Measurements from ENCODE around the gene NECTIN1. TPM values are rescaled to one million over a fixed set of nuclear protein-coding genes. Genes with fewer than 3 reads are reported as not detected.

The NECTIN1 gene
- total RNA-seq, 2 experiments from 2014 or later, result 5.8 to 14.3 TPM

DNA sequence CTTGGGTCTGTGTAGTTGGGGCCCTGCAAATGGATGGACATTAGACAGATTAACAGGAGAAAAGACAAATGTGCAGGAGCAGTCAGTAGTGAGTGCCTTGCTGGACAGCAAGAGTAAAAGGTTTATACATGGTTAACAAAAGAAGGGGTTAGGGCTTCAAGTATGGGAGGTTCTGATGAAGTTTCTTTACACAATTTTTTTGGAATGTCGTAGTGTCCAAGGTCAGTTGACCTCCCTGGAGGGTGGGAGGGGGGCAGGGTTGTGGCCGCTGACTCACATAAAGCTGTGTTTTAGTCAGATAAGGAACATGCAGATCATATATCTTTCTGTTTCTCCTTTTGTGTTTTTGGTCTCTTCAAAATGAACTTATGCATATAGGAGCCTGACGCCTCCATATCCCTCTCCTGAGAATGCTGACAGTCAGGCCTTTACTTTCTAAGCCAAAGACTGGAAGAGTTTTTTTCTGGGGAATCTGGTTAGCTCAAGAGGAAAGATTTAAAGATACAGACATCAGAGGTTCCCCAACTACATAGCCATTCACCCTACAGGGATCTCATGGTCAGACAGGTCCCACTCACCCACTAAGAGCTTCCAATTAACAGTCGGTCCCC, 134.3 kb downstream of the NECTIN1 start:
- Histone ChIP-seq H3K9me2 (ENCODE audit: insufficient read depth, low read length) (no peaks in the 10 kb centered on the region), H3K4me2 (ENCODE audit: low read length) (no peak overlapping the region), H3K4me3 (ENCODE audit: low read depth, low read length, poor library complexity, severe bottlenecking) (no peak overlapping the region), H3K9me3 (ENCODE audit: low read length) (no peaks in the 10 kb centered on the region), H3K36me3 (ENCODE audit: insufficient read depth, low read length) (no peaks in the 10 kb centered on the region), H3K4me1 (ENCODE audit: insufficient read depth, low read length, poor library complexity, severe bottlenecking) (no peaks in the 10 kb centered on the region), H4K20me1 (ENCODE audit: insufficient read depth, low read length) (no peaks in the 10 kb centered on the region), H3K27ac (ENCODE audit: low read depth, low read length, poor library complexity, severe bottlenecking) (no peak overlapping the region), H3K79me2 (ENCODE audit: insufficient read depth, low read depth, low read length) (no peaks in the 10 kb centered on the region), H2AFZ (ENCODE audit: low read length) (no peak overlapping the region)
- no peak for TF ChIP-seq CTCF (conservative IDR thresholded peaks at IDR 0.05; ENCODE audit: low read length)
- intact Hi-C loops (cut with micrococcal nuclease; ENCODE audit: unreplicated experiment), result no loop called here
- CTCF ChIA-PET (ENCODE audit: unreplicated experiment), result no interaction called here
- POLR2A ChIA-PET, result no interaction called here
- no TSS peak for BruUV-seq (replicated peaks)
- DNase-seq (ENCODE audit: low spot score), result no peak

- ChIA-PET CTCF (ENCODE audit: unreplicated experiment) (no interaction called here), POLR2A (no interaction called here)
- no peak overlapping the region for H2AFZ ChIP-seq (ENCODE audit: low read length)
- no peak overlapping the region for H3K4me3 ChIP-seq (ENCODE audit: low read depth, low read length, poor library complexity, severe bottlenecking)
- H3K9me2 ChIP-seq (ENCODE audit: insufficient read depth, low read length), result no peaks in the 10 kb centered on the region
- H3K79me2 ChIP-seq (ENCODE audit: insufficient read depth, low read depth, low read length), result no peaks in the 10 kb centered on the region
- no peaks in the 10 kb centered on the region for H3K9me3 ChIP-seq (ENCODE audit: low read length)
- BruUV-seq (replicated peaks), result no TSS peak
- TF ChIP-seq CTCF (conservative IDR thresholded peaks at IDR 0.05; ENCODE audit: low read length) (no peak), EZH2phosphoT487 (IDR thresholded peaks at IDR 0.05; ENCODE audit: borderline replicate concordance, low read depth, low read length) (no peak)
- intact Hi-C loops (cut with micrococcal nuclease; ENCODE audit: unreplicated experiment), result no loop called here
- H4K20me1 ChIP-seq (ENCODE audit: insufficient read depth, low read length), result no peaks in the 10 kb centered on the region
- DNase-seq (ENCODE audit: low spot score), result no peak
- H3K36me3 ChIP-seq (ENCODE audit: insufficient read depth, low read length), result no peaks in the 10 kb centered on the region
- no peak overlapping the region for H3K27ac ChIP-seq (ENCODE audit: low read depth, low read length, poor library complexity, severe bottlenecking)
- H3K4me2 ChIP-seq (ENCODE audit: low read length), result no peak overlapping the region
- no peaks in the 10 kb centered on the region for H3K4me1 ChIP-seq (ENCODE audit: insufficient read depth, low read length, poor library complexity, severe bottlenecking)
These were observed 135.7 kb downstream of the NECTIN1 start for GRCh38 chr11:119593346-119593745.

DNA sequence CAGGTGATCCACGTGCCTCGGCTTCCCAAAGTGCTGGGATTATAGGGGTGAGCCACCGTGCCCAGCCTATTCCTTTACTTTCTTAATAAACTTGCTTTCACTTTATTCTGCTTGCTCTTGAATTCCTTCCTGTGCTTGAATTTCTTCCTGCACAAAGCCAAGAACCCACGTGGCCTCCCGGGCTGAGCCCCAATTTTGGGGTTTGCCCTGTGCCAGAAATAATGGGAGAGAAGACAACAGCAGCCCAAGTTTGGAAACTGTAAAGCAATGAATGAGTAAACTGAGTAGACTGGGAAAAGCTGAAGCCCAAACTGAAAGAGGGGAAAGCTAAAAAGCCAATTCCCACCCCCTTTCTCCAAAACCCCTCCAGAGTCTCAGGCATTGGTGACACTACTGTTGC, 136.4 kb downstream of the NECTIN1 start:
- Histone ChIP-seq H3K4me1 (ENCODE audit: insufficient read depth, low read length, poor library complexity, severe bottlenecking) (no peaks in the 10 kb centered on the region), H3K27ac (ENCODE audit: low read depth, low read length, poor library complexity, severe bottlenecking) (no peak overlapping the region), H2AFZ (ENCODE audit: low read length) (no peak overlapping the region), H3K4me2 (ENCODE audit: low read length) (no peak overlapping the region), H3K79me2 (ENCODE audit: insufficient read depth, low read depth, low read length) (no peaks in the 10 kb centered on the region), H3K9me3 (ENCODE audit: low read length) (no peaks in the 10 kb centered on the region), H3K36me3 (ENCODE audit: insufficient read depth, low read length) (no peaks in the 10 kb centered on the region), H3K9me2 (ENCODE audit: insufficient read depth, low read length) (no peaks in the 10 kb centered on the region), H3K4me3 (ENCODE audit: low read depth, low read length, poor library complexity, severe bottlenecking) (no peak overlapping the region), H4K20me1 (ENCODE audit: insufficient read depth, low read length) (no peaks in the 10 kb centered on the region)
- no peak for TF ChIP-seq EZH2phosphoT487 (IDR thresholded peaks at IDR 0.05; ENCODE audit: borderline replicate concordance, low read depth, low read length)
- TF ChIP-seq CTCF (conservative IDR thresholded peaks at IDR 0.05; ENCODE audit: low read length), result no peak
- ChIA-PET POLR2A (no interaction called here), CTCF (ENCODE audit: unreplicated experiment) (no interaction called here)
- no peak for DNase-seq (ENCODE audit: low spot score)
- no TSS peak for BruUV-seq (replicated peaks)
- intact Hi-C loops (cut with micrococcal nuclease; ENCODE audit: unreplicated experiment), result no loop called here

Measured in OCI-LY7 (cell line).